Left lung (tissue), 10 donors: Measurements from ENCODE around the gene RAET1G. TPM values are rescaled to one million over a fixed set of nuclear protein-coding genes. Genes with fewer than 3 reads are reported as not detected.

Source experiments
- ATAC-seq: fragments of 200-7000 bp; cut with Tn5 transposase; one replicate; pipeline ENCODE4 v1.9.1; 2020; ENCODE audit warnings: moderate library complexity
- DNase-seq, 4 donors: peaks; one replicate each; pipeline ENCODE4 v3.0.0-alpha.2; 2013 to 2020
- H3K27ac ChIP-seq, 2 donors: fragments of 200-600 bp; sonication (generic) in 1 of 2; one replicate each; pipeline versions ENCODE4 v1.5.0 to v1.8.0; 2020 to 2021
- H3K27me3 ChIP-seq, 2 donors: fragments of 200-600 bp; sonication (generic) in 1 of 2; one replicate each; pipeline versions ENCODE4 v1.5.0 to v1.8.0; 2020 to 2021
- H3K36me3 ChIP-seq, 2 donors: fragments of 200-600 bp; sonication (generic) in 1 of 2; one replicate each; pipeline versions ENCODE4 v1.5.0 to v1.8.0; 2020 to 2021
- H3K4me1 ChIP-seq, 2 donors: fragments of 200-600 bp; one replicate each; pipeline ENCODE4 v1.8.0; 2021
- H3K4me3 ChIP-seq, 2 donors: fragments of 200-600 bp; sonication (generic) in 1 of 2; one replicate each; pipeline versions ENCODE4 v1.5.0 to v1.8.0; 2020 to 2021; ENCODE audit warnings: mild to moderate bottlenecking in 1 of 2
- H3K9me3 ChIP-seq, 2 donors: fragments of 200-600 bp; sonication (generic) in 1 of 2; one replicate each; pipeline versions ENCODE4 v1.5.0 to v1.8.0; 2020 to 2021
- CTCF ChIP-seq, 2 donors: fragments of 200-600 bp; sonication (generic) in 1 of 2; IDR thresholded peaks; one replicate each; pipeline versions ENCODE4 v1.5.0 to v1.8.0; 2021; ENCODE audit warnings: antibody characterized with exemption in 2 of 2
- intact Hi-C, 2 donors: fragments of 100-400 bp; cut with DNase I; formaldehyde crosslinking; loops; one replicate each; pipeline versions ENCODE4 v1.11.2 to v1.14.2; 2022
- polyA plus RNA-seq, 6 donors: library from polyadenylated mRNA; unstranded; fragments of 120-200 nt; gene quantifications; one replicate each; pipeline ENCODE4 v1.2.1, GENCODE V29; 2013; ENCODE audit not compliant: insufficient read length in 6 of 6
- total RNA-seq, 2 donors: library from RNA; stranded (reverse); fragmentation: NEBNext Ultra II Directional; extraction: Animal tissue kit (Norgen Biotek cat#: 25700); gene quantifications; one replicate each; pipeline ENCODE4 v1.2.1, GENCODE V29; 2021
- donor health status: DM: no; HTN: yes; CAD: no.
- donor health status: DM: no; HTN: no; CAD: no.

RAET1G gene
- total and polyA plus RNA-seq, 8 donors, result 0.76 to 2.8 (median 1.6) TPM

GRCh38 chr6:149881860-149882259 lies 41.1 kb downstream of the RAET1G start:
- no peaks in the 10 kb centered on the region for H3K36me3 ChIP-seq
- no peak for TF ChIP-seq CTCF (IDR thresholded peaks at IDR 0.05)
- H3K27me3 ChIP-seq, result no peaks in the 10 kb centered on the region
- intact Hi-C loops, result no loop called here
- H3K27ac ChIP-seq, result no peak overlapping the region
- H3K4me3 ChIP-seq, result no peak overlapping the region
- DNase-seq, result no peak
- H3K9me3 ChIP-seq, result no peaks in the 10 kb centered on the region
- peaks cover 0 to 4% of the 10 kb centered on the region in 2 donors for H3K4me1 ChIP-seq
- ATAC-seq, result no peak

- no peak for DNase-seq
- Histone ChIP-seq H3K27me3 (no peaks in the 10 kb centered on the region), H3K9me3 (no peaks in the 10 kb centered on the region), H3K4me3 (no peak overlapping the region), H3K27ac (no peak overlapping the region), H3K36me3 (no peaks in the 10 kb centered on the region), H3K4me1 (peaks cover 0 to 4% of the 10 kb centered on the region in 2 donors)
- intact Hi-C loops, result no loop called here
- TF ChIP-seq CTCF (IDR thresholded peaks at IDR 0.05), result no peak
- ATAC-seq, result no peak
These were observed 41.7 kb downstream of the RAET1G start for GRCh38 chr6:149881066-149881766.

GRCh38 chr6:149877659-149878058 lies 45.3 kb downstream of the RAET1G start:
- DNase-seq (no peak), ATAC-seq (no peak)
- Histone ChIP-seq H3K4me3 (no peak overlapping the region), H3K4me1 (no peaks in the 10 kb centered on the region), H3K27me3 (no peaks in the 10 kb centered on the region), H3K9me3 (no peaks in the 10 kb centered on the region), H3K36me3 (no peaks in the 10 kb centered on the region), H3K27ac (no peak overlapping the region)
- no peak for TF ChIP-seq CTCF (IDR thresholded peaks at IDR 0.05)
- intact Hi-C loops, result no loop called here

- no peaks in the 10 kb centered on the region for H3K27me3 ChIP-seq
- intact Hi-C loops, result no loop called here
- no peaks in the 10 kb centered on the region for H3K36me3 ChIP-seq
- no peak for TF ChIP-seq CTCF (IDR thresholded peaks at IDR 0.05)
- no peak overlapping the region for H3K4me3 ChIP-seq
- ATAC-seq, result no peak
- no peak overlapping the region for H3K27ac ChIP-seq
- no peaks in the 10 kb centered on the region for H3K4me1 ChIP-seq
- DNase-seq, result no peak
- H3K9me3 ChIP-seq, result no peaks in the 10 kb centered on the region
These were observed 46.5 kb downstream of the RAET1G start for GRCh38 chr6:149876241-149876933.

GRCh38 chr6:149872233-149872632 lies 50.7 kb downstream of the RAET1G start:
- ATAC-seq, result no peak
- Histone ChIP-seq H3K36me3 (no peaks in the 10 kb centered on the region), H3K27ac (no peak overlapping the region), H3K27me3 (no peaks in the 10 kb centered on the region), H3K4me1 (no peaks in the 10 kb centered on the region), H3K9me3 (no peaks in the 10 kb centered on the region), H3K4me3 (no peak overlapping the region)
- intact Hi-C loops, result no loop called here
- no peak for TF ChIP-seq CTCF (IDR thresholded peaks at IDR 0.05)
- no peak for DNase-seq
